ENCODE measurements around the gene ARPC1A. TPM values are rescaled to one million over a fixed set of nuclear protein-coding genes. Genes with fewer than 3 reads are reported as not detected.

Gene ARPC1A
- 246 and 312 TPM in 2 replicates for polyA plus RNA-seq

DNA sequence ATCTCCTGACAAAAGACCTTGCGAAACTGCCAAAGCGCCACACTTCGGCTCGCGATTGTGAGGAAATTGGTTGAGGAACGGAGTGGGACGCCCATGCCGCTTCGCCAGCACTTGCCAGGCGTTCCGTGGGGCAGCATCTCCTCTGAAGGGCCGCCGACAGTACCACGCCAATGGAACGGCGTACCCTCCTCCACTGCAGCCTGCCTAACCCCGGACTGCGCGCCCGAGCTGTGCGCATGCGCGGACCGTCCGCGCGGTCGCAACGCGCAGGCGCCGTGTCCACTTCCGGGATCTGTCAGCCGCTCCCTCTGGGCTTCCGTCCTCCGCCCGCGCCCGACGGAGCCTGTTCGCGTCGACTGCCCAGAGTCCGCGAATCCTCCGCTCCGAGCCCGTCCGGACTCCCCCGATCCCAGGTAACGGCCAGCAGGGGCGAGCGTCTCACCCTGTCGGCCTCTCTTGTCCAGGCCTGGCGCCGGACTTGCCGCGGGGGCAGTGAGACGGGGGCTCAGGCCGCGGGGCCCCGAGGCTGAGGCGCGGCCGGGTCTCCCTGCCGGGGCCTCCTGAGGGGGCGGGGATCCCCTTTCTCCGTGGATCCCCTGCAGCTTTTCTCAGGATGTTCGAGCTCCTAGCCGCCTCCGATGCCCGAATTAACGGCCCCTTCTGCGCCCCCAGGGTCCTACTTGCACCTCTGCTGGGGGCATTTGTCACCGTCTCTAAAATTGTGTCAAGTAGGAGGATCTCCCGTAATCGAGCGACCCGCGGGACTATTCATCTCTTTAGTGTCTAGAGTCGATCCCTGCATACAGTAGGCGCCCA lies at the start of gene ARPC1A:
ARPC1A (plus strand) TSS at position 307 of the 816 bp plus-strand sequence. CDS start 7,456 bp downstream, outside the sequence.

DNA sequence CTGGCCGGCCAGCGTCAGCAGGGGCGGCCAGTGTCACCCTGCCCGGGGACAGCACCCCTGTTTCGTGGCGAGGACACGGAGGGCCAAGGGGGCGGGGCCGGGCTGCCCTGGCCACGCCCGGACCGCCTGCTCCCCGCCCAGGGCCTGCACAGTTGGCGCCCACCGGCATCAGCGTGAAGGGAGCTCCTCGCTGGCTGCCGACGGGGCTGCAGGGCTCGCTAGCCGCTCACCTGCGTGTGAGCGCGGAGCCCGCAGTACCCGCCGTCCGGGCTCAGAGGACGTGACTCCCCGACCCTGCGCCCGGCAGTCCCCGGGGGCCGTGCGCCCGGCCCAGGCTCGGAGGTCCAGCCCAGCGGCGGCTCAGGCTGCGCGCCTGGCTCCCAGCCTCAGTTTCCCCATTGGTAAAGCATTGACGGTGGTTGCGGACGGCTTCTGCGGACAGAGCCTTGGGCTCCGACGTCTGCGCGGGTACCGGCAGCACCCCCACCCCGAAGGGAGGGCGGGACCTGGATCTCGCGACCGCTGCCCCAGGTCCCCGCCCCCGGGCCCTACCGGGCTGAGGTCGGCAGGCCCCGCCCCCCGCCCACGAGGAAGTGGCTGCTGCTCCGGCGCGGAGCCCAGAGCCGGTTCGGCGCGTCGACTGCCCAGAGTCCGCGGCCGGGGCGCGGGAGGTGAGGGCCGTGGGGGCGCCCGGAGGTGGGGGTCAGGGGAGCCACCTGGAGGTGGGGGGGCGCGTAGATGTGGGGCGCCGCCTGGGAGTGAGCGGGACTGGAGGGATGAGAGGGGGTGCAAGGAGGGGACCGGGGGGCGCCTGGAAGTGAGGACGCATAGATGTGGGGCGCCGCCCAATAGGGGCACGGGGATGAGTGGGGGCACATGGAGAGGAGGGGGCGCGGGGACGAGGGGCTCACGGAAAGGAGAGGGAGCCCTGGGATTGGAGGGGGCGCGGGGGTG lies 48.7 kb downstream of the ARPC1A start, which contains the start of gene ARPC1B:
ARPC1B (plus strand) TSS at position 620 of the 954 bp plus-strand sequence. CDS start 10,985 bp downstream, outside the sequence.

DNA sequence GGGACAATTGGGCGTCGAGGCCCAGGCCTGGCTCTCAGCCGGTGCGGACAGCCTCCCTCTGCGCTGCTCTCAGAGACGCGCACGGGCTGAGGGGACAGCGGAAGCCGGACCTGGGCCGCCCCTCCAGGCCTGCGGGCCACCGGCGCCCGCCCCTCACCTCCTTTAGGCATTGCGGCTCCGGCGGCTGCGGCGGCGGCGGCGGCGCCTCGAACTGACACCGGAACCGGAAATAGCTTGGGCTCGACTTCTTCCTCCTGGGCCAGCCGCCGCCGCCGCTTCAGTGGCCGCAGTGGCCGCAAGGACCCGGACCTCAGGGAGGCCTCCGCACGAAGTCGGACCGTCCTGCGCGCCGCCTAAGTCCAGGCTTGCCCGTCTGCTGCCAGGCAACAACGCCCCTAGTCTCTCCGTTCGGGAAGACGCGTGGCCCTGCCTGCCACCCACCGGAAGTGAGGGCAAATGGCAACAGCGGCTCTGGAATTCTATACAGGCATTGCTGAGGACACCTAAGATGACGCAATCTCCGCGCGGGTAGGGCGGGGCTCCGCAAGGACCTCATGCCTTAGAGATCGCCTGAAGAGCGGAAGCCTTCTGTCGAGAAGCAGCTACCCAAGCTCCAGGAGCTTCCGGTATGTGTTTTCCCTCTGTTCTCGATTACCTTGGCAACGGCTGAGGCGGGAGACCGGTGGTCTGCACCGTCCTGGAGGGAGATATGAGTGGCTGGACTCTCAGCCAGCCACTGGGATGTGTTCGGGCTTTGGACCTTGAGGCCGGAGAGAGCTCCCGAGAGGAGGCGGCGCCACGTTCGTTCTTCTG lies 82.9 kb downstream of the ARPC1A start, which contains the start of the genes BUD31 and PDAP1:
BUD31 (plus strand) TSS at position 591 of the 813 bp plus-strand sequence. CDS start 2,124 bp downstream, outside the sequence.
PDAP1 (minus strand) TSS at position 219 of the 813 bp plus-strand sequence; CDS start at position 170, 49 bp downstream.

Other genes with a start within 250 kb of the ARPC1A start
- 2.8 and 2.9 TPM in 2 replicates for gene SMURF1, start 181.8 kb upstream of the ARPC1A start, polyA plus RNA-seq
- not detected in 2 replicates for gene KPNA7, start 117.8 kb upstream of the ARPC1A start, polyA plus RNA-seq
- gene MYH16, start 53.1 kb upstream of the ARPC1A start, polyA plus RNA-seq = not detected in 2 replicates
- gene ARPC1B, start 48.8 kb downstream of the ARPC1A start, polyA plus RNA-seq = 0.94 and 6.6 TPM in 2 replicates
- gene PDAP1, start 82.7 kb downstream of the ARPC1A start, polyA plus RNA-seq = 25.4 and 43.5 TPM in 2 replicates
- 377 and 389 TPM in 2 replicates for gene BUD31, start 83.1 kb downstream of the ARPC1A start, polyA plus RNA-seq
- 0.20 and 0.97 TPM in 2 replicates for gene PTCD1, start 112.9 kb downstream of the ARPC1A start, polyA plus RNA-seq
- gene CPSF4, start 113.0 kb downstream of the ARPC1A start, polyA plus RNA-seq = 1.6 and 1.7 TPM in 2 replicates
- 2,919 and 3,435 TPM in 2 replicates for gene ATP5MF, start 140.3 kb downstream of the ARPC1A start, polyA plus RNA-seq
- 7.8 and 8.4 TPM in 2 replicates for gene ZNF789, start 147.0 kb downstream of the ARPC1A start, polyA plus RNA-seq
- gene ZNF394, start 174.4 kb downstream of the ARPC1A start, polyA plus RNA-seq = 0.63 and 2.4 TPM in 2 replicates
- 4.5 and 4.6 TPM in 2 replicates for gene ZKSCAN5, start 178.8 kb downstream of the ARPC1A start, polyA plus RNA-seq
- 10.5 TPM in 2 replicates for gene FAM200A, start 226.2 kb downstream of the ARPC1A start, polyA plus RNA-seq
- gene ZNF655, start 232.7 kb downstream of the ARPC1A start, polyA plus RNA-seq = 25.2 and 29.7 TPM in 2 replicates